ENCODE measurements around the gene GAS2L2. TPM values are rescaled to one million over a fixed set of nuclear protein-coding genes. Genes with fewer than 3 reads are reported as not detected.

The GAS2L2 gene
- total and polyA plus RNA-seq, 8 donors = under 0.01 to 0.05 TPM; not detected in 6

GRCh38 chr17:35740216-35740615, 12.8 kb downstream of the GAS2L2 start:
- H3K36me3 ChIP-seq = no peaks in the 10 kb centered on the region
- H3K4me1 ChIP-seq = peaks cover 5 to 11% (median 8%) of the 10 kb centered on the region in 4 donors
- no peak overlapping the region for H3K27ac ChIP-seq
- H3K27me3 ChIP-seq = peaks cover 4 to 68% (median 30%) of the 10 kb centered on the region in 3 donors
- TF ChIP-seq EP300 (IDR thresholded peaks at IDR 0.05) (no peak), POLR2AphosphoS5 (IDR thresholded peaks at IDR 0.05) (no peak), CTCF (IDR thresholded peaks at IDR 0.05) (no peak), POLR2A (IDR thresholded peaks at IDR 0.05) (no peak)
- H3K9me3 ChIP-seq = no peaks in the 10 kb centered on the region
- H3K4me3 ChIP-seq = no peak overlapping the region
- 87 to 90% (median 89%) methylated on average over 6 to 7 of the region's 7 CpGs for WGBS, 5 donors
- DNase-seq = no peak
- intact Hi-C loops (cut with DNase I; ENCODE audit: low total_unique reads) = no loop called here

- Histone ChIP-seq H3K4me1 (peaks cover 5 to 11% (median 8%) of the 10 kb centered on the region in 4 donors), H3K27ac (no peak overlapping the region), H3K4me3 (no peak overlapping the region), H3K9me3 (no peaks in the 10 kb centered on the region), H3K36me3 (no peaks in the 10 kb centered on the region), H3K27me3 (peaks cover 4 to 52% (median 30%) of the 10 kb centered on the region in 3 donors)
- TF ChIP-seq POLR2AphosphoS5 (IDR thresholded peaks at IDR 0.05) = no peak
- TF ChIP-seq EP300 (IDR thresholded peaks at IDR 0.05) = no peak
- TF ChIP-seq CTCF (IDR thresholded peaks at IDR 0.05) = no peak
- no peak for TF ChIP-seq POLR2A (IDR thresholded peaks at IDR 0.05)
- WGBS, 5 donors = 78 to 97% (median 84%) methylated on average over 3 to 5 of the region's 5 CpGs
- intact Hi-C loops (cut with DNase I; ENCODE audit: low total_unique reads) = loop anchor here (10.0 kb wide), 1 partner anchor 124 kb away; no protein-coding TSS in a partner anchor
- no peak for DNase-seq
Measured at GRCh38 chr17:35738519-35739133, 14.4 kb downstream of the GAS2L2 start.

DNA sequence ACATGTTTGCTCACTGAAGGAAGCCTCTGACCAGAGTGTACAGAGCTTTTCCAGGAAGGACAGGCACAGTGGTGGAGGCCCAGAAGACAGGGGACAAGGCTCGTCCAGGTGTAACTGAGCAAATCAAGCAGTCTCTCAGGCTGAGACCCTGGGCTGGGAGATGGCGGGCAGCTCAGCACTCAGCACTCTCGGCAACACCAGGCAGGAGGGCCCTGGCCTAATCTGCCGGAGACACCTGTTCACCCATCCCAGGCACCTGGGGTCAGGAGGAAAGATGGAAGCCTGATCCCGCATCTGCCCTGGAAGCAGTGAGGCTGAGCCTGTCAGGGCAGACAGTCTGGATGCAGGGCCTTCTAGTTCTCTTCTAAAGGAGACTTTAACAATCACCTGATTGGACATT, 16.8 kb downstream of the GAS2L2 start:
- no peak for DNase-seq
- Histone ChIP-seq H3K9me3 (no peaks in the 10 kb centered on the region), H3K4me1 (peaks cover 7 to 20% (median 15%) of the 10 kb centered on the region in 4 donors), H3K27ac (no peak overlapping the region), H3K4me3 (no peak overlapping the region), H3K36me3 (no peaks in the 10 kb centered on the region), H3K27me3 (peaks cover 0 to 43% (median 7%) of the 10 kb centered on the region in 3 donors)
- TF ChIP-seq EP300 (IDR thresholded peaks at IDR 0.05) (no peak), POLR2A (IDR thresholded peaks at IDR 0.05) (no peak), CTCF (IDR thresholded peaks at IDR 0.05) (no peak), POLR2AphosphoS5 (IDR thresholded peaks at IDR 0.05) (no peak)
- intact Hi-C loops (cut with DNase I; ENCODE audit: low total_unique reads) = loop anchor here (10.0 kb wide), 1 partner anchor 121 kb away; no protein-coding TSS in a partner anchor
- WGBS, 5 donors = 85 to 94% (median 89%) methylated on average over 5 of the region's 5 CpGs

DNA sequence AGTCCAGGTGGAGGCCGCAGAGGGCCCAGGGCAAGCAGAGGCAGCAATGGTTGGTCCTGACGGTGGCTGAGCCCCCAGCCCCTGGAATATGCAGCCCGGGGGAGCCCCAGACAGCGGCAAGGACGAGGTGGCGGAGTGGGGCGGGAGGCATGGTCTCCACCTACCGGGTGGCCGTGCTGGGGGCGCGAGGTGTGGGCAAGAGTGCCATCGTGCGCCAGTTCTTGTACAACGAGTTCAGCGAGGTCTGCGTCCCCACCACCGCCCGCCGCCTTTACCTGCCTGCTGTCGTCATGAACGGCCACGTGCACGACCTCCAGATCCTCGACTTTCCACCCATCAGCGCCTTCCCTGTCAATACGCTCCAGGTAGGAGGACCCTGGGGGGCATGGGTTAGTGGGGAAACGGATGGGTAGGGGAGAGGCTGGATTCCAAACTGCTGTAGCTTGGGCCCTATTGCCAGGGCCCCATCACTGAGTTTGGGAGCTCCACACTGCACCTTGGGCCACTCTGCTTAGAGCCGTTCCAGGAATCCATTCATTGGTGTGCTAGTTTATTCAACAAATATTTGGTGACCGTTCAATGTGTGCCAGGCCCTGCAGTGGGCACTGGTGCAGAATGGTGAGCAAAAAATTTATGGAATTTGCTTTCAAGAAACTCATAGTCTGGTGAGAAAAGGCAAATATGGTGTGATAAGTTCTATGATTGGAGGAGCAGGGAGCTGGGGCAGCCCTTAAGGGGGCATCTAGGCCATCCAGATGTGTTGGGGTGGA, 17.8 kb downstream of the GAS2L2 start:
- Histone ChIP-seq H3K27ac (no peak overlapping the region), H3K4me1 (peaks cover 8 to 25% (median 21%) of the 10 kb centered on the region in 4 donors), H3K27me3 (peaks cover 0 to 32% (median 0%) of the 10 kb centered on the region in 3 donors), H3K36me3 (no peaks in the 10 kb centered on the region), H3K4me3 (no peak overlapping the region), H3K9me3 (no peaks in the 10 kb centered on the region)
- no peak for DNase-seq
- 74 to 87% (median 85%) methylated on average over 27 to 29 of the region's 29 CpGs for WGBS, 5 donors
- TF ChIP-seq EP300 (IDR thresholded peaks at IDR 0.05) = no peak
- TF ChIP-seq POLR2A (IDR thresholded peaks at IDR 0.05) = no peak
- no peak for TF ChIP-seq POLR2AphosphoS5 (IDR thresholded peaks at IDR 0.05)
- no peak for TF ChIP-seq CTCF (IDR thresholded peaks at IDR 0.05)
- intact Hi-C loops (cut with DNase I; ENCODE audit: low total_unique reads) = loop anchor here (10.0 kb wide), 1 partner anchor 120 kb away; no protein-coding TSS in a partner anchor

Data from stomach (tissue), 9 donors.